Spinal cord (tissue), 10 donors: ENCODE data around the gene RAB3IL1. TPM values are rescaled to one million over a fixed set of nuclear protein-coding genes. Genes with fewer than 3 reads are reported as not detected.

Experiments
- DNase-seq, 6 donors: peaks; one replicate each; pipeline versions ENCODE4 v3.0.0 to v3.0.0-alpha.2; 2013 to 2015; ENCODE audit warnings: low spot score in 6 of 6, low read depth in 4 of 6
- H3K27ac ChIP-seq: one replicate; pipeline ENCODE4 v1.5.1; 2013; ENCODE audit warnings: low read depth, low read length, control low read depth
- H3K27me3 ChIP-seq: one replicate; pipeline ENCODE4 v1.6.1; 2013; ENCODE audit warnings: low read length; ENCODE audit not compliant: control insufficient read depth, insufficient read depth
- H3K36me3 ChIP-seq: one replicate; pipeline ENCODE4 v1.6.1; 2013; ENCODE audit warnings: low read length; ENCODE audit not compliant: control insufficient read depth, insufficient read depth
- H3K4me1 ChIP-seq: one replicate; pipeline ENCODE4 v1.6.1; 2013; ENCODE audit warnings: low read length; ENCODE audit not compliant: control insufficient read depth, insufficient read depth
- H3K4me3 ChIP-seq: one replicate; pipeline ENCODE4 v1.5.1; 2013; ENCODE audit warnings: low read depth, low read length, control low read depth
- H3K9me3 ChIP-seq: one replicate; pipeline ENCODE4 v1.6.1; 2013; ENCODE audit warnings: low read length; ENCODE audit not compliant: control insufficient read depth, insufficient read depth
- WGBS: methylation state at CpG from one replicate; pipeline ENCODE4 v1.1.5; 2013; ENCODE audit warnings: missing lambda C conversion rate; ENCODE audit not compliant: insufficient coverage; 5-methylcytosine and 5-hydroxymethylcytosine counted together
- polyA plus RNA-seq, 2 donors: library from polyadenylated mRNA; unstranded; fragments of 120-200 nt; gene quantifications; one replicate each; pipeline ENCODE4 v1.2.1, GENCODE V29; 2013; ENCODE audit not compliant: insufficient read length in 2 of 2
- total RNA-seq, 2 donors: library from RNA; depleted of rRNA in 1 of 2; stranded (reverse); fragments of 120-200 nt in 1 of 2; fragments of >200 nt in 1 of 2; gene quantifications; one replicate each; pipeline versions ENCODE4 v1.2.3 to v1.2.4, GENCODE V29; 2013 to 2014
- donor health status: healthy.

The RAB3IL1 gene
- total and polyA plus RNA-seq, 4 donors = 12.8 to 47.7 (median 22.5) TPM

DNA sequence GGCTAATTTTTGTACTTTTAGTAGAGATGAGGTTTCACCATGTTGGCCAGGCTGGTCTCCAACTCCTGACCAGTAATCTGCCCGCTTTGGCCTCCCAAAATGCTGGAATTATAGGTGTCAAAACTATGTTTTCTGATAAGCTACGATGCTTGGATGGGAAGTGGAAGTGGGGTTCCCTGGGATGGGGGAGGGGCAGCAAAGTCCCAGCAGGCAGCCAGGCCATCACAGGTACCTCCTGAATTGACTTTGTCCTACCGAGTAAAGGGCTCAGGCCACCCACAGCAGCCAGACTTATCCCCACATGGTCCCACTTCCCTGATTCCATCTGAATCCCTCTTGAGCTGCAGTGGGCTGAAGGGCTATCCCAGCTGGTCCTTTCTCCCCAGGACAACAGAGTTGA lies 43.2 kb upstream of the RAB3IL1 start:
- DNase-seq = no peak
- 94% methylated on average over 2 of the region's 3 CpGs for WGBS

DNA sequence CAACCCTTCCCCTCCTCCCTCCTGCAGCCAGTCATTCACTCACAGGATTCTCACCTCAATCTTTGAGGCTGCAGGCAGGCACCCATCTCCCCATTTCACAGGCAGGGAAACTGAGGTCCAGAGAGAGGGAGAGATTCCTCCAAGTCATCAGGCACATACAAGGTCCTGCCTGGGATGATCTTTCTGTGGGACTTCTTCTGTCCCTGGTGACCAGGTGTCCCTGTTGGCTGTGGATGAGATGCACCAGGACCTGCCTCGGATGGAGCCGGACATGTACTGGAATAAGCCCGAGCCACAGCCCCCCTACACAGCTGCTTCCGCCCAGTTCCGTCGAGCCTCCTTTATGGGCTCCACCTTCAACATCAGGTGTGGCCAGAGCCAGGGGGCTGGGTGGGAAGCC lies 42.3 kb upstream of the RAB3IL1 start:
- H3K9me3 ChIP-seq = no peaks in the 10 kb centered on the region
- H3K27ac ChIP-seq = no peak overlapping the region
- WGBS = 93% methylated on average over 4 of the region's 6 CpGs

More for the DNA sequence above, 43.2 kb upstream of the RAB3IL1 start:
- H3K27ac ChIP-seq = no peak overlapping the region
- H3K4me1 ChIP-seq = peaks cover 30% of the 10 kb centered on the region
- no peak overlapping the region for H3K4me3 ChIP-seq
- peaks cover 3% of the 10 kb centered on the region for H3K27me3 ChIP-seq
- peaks cover 61% of the 10 kb centered on the region for H3K36me3 ChIP-seq
- no peaks in the 10 kb centered on the region for H3K9me3 ChIP-seq

DNA sequence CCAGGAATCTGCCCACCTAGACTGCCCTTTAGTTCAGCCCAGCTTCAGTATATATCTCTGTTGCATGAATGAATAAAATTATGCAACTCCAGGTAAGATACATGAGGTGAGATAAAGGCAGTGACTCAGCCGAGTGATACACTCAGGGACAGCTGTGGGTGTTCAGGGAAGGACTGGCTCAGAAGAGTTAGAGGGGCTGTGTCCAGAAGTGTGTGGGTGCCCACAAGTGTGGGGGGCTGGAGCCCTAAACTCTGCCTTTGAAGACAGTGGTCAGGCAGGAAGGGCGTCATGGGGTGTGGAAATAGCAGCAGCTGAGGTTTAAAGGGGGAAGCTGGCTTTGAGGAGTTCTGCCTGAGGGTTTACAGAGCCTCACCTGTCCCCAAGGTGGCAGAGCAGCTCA lies 41.7 kb upstream of the RAB3IL1 start:
- WGBS = 35% methylated on average over 2 of the region's 2 CpGs
- Histone ChIP-seq H3K27me3 (peaks cover 3% of the 10 kb centered on the region), H3K4me3 (no peak overlapping the region), H3K4me1 (peaks cover 42% of the 10 kb centered on the region), H3K36me3 (peaks cover 57% of the 10 kb centered on the region), H3K27ac (no peak overlapping the region), H3K9me3 (no peaks in the 10 kb centered on the region)
- DNase-seq = no peak

More for the DNA sequence above, 42.3 kb upstream of the RAB3IL1 start:
- Histone ChIP-seq H3K4me1 (peaks cover 39% of the 10 kb centered on the region), H3K27me3 (peaks cover 3% of the 10 kb centered on the region), H3K4me3 (no peak overlapping the region), H3K36me3 (peaks cover 57% of the 10 kb centered on the region)
- DNase-seq = no peak

DNA sequence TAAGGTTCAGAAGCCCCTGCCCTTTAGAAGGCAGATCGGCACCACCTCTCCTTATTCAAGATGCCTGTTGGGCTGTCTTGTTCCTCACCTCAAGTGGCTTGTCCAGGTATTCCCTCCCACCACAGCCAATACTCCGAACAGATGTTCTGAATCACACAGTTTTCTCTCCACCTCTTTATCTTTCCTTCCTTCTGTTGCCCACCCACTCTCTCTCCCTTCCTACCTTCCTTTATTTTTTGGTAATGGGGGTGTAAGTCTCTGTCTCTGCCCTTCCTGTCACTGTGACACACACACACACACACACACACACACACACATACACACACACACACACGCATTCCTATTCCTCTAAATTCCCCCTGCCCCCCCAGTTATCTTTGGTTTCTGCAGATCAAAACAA lies 41.2 kb upstream of the RAB3IL1 start:
- DNase-seq = no peak
- no peak overlapping the region for H3K27ac ChIP-seq
- WGBS = 100% methylated on average over 2 of the region's 3 CpGs
- H3K4me3 ChIP-seq = no peak overlapping the region
- peaks cover 42% of the 10 kb centered on the region for H3K4me1 ChIP-seq
- H3K9me3 ChIP-seq = no peaks in the 10 kb centered on the region
- peaks cover 52% of the 10 kb centered on the region for H3K36me3 ChIP-seq
- H3K27me3 ChIP-seq = peaks cover 3% of the 10 kb centered on the region

DNA sequence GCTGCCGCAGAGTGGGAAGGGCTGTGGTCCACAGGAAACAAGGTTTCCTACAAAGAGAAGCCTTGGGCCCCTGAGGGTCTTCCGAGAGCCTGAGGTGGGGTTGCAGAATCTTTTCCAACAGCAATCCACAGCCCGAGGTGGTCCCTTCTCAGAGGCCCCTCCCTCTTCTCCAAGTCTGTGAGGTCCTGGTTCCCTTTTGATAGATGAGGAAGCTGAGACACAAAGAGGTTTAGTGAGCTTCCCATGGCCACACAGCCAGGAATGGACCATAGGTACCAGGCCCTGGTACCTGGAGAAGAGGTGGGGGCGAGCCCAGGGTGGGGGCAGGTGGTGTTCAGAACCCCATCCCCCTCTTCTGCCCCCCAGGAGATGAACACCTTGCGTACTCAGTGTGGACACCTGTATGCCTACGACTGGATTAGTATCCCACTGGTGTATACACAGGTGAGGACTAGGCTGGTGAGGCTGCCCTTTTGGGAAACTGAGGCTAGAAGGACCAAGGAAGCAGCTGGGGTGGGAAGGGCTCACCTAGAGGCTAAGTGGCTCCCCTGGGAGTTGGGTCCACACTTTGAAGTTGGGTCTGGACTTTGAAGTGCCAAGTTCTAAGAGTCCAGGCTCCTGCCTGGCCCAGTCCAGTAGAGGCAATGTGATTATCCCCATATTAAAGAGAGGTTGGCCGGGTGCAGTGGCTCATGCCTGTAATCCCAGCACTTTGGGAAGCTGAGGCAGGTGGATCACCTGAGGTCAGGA lies 39.8 kb upstream of the RAB3IL1 start:
- H3K4me1 ChIP-seq = peaks cover 36% of the 10 kb centered on the region
- 100% methylated on average over 3 of the region's 7 CpGs for WGBS
- DNase-seq = no peak

DNA sequence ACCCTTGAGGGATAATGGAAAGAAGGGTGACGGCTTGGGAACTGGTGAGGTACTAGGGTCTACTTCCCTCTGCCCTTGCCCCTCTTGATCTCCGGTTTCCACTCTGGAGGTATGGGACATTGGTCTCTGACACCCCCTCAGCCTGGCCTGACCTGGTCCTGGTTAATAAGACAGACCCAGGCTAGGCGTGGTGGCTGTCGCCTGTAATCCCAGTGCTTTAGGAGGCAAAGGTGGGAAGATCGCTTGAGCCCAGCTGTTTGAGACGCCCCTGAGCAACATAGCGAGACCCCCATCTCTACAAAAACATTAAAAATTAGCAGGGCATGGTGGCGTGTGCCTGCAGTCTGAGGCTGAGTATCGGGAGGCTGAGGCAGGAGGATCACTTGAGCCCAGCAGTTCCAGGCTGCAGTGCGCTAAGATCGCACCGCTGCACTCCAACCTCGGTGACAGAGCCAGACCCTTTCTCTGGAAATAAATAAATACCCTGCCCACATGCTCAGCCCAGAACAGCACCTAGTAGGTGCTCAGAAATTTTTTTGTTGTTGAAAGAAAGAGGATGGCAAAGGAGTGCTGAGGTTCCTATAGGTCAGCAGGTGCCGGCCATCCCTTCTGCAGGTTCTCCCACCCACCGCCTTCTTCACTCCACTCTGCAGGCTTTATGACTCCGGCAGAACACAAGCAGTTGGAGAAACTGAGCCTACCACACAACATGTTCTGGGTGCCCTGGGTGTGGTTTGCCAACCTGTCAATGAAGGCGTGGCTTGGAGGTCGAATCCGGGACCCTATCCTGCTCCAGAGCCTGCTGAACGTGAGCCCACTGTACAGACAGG lies 39.0 kb upstream of the RAB3IL1 start:
- Histone ChIP-seq H3K4me3 (no peak overlapping the region), H3K36me3 (peaks cover 30% of the 10 kb centered on the region), H3K27me3 (peaks cover 3% of the 10 kb centered on the region), H3K9me3 (no peaks in the 10 kb centered on the region), H3K27ac (no peak overlapping the region), H3K4me1 (peaks cover 32% of the 10 kb centered on the region)
- 85% methylated on average over 15 of the region's 20 CpGs for WGBS
- no peak for DNase-seq

More for the DNA sequence above, 39.8 kb upstream of the RAB3IL1 start:
- no peaks in the 10 kb centered on the region for H3K9me3 ChIP-seq
- peaks cover 38% of the 10 kb centered on the region for H3K36me3 ChIP-seq
- H3K27ac ChIP-seq = no peak overlapping the region
- no peak overlapping the region for H3K4me3 ChIP-seq
- peaks cover 3% of the 10 kb centered on the region for H3K27me3 ChIP-seq

DNA sequence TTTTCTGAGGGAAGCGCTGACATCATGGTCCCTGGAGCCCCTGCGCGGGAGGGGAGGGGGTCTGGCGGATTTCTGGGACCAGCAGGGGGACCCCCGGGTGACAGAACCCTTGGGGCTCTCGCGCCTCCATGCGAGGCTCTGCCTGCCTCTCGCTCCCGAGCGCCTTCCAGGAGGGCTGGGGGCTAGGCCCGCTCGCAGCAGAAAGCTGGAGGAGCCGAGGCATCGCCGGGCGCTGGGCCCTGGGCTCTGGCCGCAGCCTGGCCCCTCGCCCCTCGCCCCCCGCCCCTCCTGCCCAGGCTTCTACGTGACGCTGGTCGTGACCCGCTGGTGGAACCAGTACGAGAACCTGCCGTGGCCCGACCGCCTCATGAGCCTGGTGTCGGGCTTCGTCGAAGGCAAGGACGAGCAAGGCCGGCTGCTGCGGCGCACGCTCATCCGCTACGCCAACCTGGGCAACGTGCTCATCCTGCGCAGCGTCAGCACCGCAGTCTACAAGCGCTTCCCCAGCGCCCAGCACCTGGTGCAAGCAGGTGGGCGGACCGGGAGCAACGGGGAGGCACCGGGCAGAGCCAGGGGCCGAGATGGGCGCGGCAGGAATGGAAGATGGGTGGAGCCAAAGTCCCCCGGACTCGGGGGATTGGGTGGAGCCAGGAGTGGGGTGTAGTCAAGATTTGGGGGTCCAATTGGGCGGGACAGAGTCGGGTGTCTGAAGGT lies 38.2 kb upstream of the RAB3IL1 start:
- 2% methylated on average over 56 of the region's 56 CpGs for WGBS
- DNase-seq = peak in 2 of 6 donors; percentile 52 to 69
- peaks cover 28% of the 10 kb centered on the region for H3K4me1 ChIP-seq
- H3K27me3 ChIP-seq = peaks cover 3% of the 10 kb centered on the region
- peak overlapping the region; percentile 45 for H3K4me3 ChIP-seq
- H3K36me3 ChIP-seq = peaks cover 30% of the 10 kb centered on the region
- H3K9me3 ChIP-seq = no peaks in the 10 kb centered on the region
- H3K27ac ChIP-seq = peak overlapping the region; percentile 64

DNA sequence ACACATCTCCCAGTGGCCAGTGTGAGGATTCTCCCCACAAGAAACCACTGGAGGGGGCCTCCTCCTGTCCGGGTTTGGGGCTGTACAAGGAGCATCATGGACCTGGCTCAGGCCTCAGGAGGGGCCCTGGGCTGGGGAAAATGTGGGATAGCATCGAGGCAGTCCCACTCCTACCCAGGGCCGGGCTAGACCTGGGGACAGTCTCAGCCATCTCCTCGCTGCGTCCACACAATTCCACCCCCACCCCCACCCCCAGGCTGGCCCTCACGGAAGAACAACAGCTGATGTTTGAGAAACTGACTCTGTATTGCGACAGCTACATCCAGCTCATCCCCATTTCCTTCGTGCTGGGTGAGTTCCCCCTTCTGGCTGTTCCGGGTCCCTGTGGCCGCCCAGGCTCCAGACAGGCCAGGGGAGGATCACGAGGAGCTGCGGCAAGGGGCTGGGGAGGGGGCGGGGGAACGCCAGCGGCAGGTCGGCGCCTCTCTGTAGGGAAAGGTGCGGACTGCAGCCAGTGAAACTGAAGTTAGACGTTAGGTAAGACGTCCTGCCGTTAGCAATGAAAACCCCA lies 37.6 kb upstream of the RAB3IL1 start:
- H3K4me3 ChIP-seq = peak overlapping the region; percentile 45
- 3% methylated on average over 17 of the region's 21 CpGs for WGBS
- peaks cover 30% of the 10 kb centered on the region for H3K36me3 ChIP-seq
- H3K4me1 ChIP-seq = peaks cover 32% of the 10 kb centered on the region
- DNase-seq = peak in 2 of 6 donors; percentile 60 to 61
- peaks cover 3% of the 10 kb centered on the region for H3K27me3 ChIP-seq
- peak overlapping the region; percentile 64 for H3K27ac ChIP-seq
- no peaks in the 10 kb centered on the region for H3K9me3 ChIP-seq
